Stromal cell of bone marrow (primary cell): ENCODE measurements around the gene ENPP3.
"Not testable (repeated sequence)": the region's sequence is repeated elsewhere in the genome, so short reads cannot be mapped to it uniquely, and the experiment has no call there.

Source experiments
- DNase-seq: peaks from one replicate; pipeline ENCODE4 v3.0.0-alpha.2; 2012; ENCODE audit warnings: low read depth

The ENPP3 gene

GRCh38 chr6:131687022-131687421 is 49.9 kb downstream of the ENPP3 start:
- no peak for DNase-seq

DNA sequence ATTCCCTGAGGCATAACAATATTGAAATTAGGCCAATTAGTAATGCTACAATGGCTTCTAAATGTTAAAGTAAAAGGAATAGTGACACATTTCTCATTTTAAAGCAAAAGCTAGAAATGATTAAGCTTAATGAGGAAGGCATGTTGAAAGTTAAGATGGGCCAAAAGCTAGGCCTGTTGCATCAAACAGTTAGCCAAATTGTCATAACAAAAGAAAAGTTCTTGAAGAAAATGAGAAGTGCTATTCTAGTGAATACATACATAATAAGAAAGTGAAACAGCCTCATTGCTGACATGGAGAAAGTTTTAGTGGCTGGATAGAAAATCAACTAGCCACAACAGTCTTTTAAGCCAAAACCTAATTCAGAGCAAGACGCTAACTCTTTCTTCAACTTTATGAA is 51.2 kb downstream of the ENPP3 start:
- DNase-seq: no peak

DNA sequence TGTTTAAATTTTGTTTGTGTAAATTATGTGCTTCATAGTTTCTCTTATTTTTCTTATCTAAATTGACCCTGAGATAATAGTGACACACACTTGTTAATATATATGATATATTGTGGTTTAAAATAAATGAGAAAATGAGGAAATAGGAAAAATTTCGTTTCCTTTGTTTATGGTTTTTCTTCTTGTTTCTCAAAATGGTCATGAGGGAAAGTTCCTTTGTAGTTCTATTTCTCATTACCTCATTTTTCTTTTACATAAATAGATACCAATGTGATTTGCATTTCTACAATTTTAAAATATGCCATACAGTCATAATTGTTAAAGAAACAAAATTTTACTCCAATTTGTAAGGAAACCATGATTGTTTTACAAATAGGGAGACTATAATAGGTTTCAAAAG is 54.9 kb downstream of the ENPP3 start:
- DNase-seq: no peak

DNA sequence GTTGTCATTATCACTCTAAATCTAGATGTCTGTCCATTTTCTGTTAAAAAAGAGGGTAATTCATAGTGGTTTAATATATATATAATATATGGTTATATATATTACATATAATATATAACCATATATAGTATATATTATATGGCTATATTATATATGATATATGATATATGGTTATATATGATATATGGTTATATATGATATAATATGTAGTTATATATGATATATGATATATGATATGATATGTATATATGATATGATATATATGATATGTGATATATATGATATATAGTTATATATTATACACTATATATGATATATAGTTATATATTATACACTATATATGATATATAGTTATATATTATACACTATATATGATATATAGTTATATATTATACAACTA is 55.5 kb downstream of the ENPP3 start:
- DNase-seq: no peak

DNA sequence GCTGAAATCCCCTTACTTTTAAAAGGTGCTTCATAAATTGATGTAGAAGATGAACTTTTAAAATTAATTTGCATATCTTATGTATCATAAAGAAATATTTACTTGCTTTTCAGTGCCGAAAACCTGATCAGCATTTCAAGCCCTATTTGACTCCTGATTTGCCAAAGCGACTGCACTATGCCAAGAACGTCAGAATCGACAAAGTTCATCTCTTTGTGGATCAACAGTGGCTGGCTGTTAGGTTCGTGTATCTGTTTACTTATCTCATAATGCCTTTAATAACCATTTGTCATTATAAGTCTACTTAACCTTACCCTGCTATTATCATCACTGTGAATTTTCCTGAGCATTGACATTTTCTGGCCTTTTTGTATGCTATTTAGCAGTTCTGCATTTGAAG is 56.3 kb downstream of the ENPP3 start:
- no peak for DNase-seq

DNA sequence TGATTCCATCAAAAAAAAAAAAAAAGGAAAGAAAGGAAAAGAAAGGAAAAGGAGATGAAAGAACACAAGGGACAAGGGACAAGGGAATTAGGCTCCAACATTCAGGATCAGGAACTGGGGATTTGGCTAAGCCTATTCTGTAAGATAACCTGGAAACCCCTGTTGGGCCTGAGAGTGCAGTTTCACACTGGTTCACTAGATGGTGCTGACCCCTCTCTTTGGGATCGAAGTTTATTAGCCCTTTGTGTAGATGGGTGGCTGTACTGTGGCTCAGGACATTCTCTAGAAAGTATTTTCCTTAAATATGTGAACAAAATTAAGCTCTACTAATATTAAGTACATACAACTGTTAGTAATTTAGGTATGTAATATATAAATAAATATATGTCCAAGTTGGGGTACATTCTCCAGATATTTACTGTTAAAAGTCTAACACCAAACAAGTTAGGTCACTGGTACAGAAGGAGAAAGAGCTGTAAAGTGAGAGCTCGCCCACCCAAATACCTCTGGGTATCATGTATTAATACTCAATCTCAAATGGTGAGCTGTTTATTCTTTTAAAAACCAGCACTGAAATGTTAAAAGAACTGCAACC is 57.8 kb downstream of the ENPP3 start:
- DNase-seq: peak; percentile 58

DNA sequence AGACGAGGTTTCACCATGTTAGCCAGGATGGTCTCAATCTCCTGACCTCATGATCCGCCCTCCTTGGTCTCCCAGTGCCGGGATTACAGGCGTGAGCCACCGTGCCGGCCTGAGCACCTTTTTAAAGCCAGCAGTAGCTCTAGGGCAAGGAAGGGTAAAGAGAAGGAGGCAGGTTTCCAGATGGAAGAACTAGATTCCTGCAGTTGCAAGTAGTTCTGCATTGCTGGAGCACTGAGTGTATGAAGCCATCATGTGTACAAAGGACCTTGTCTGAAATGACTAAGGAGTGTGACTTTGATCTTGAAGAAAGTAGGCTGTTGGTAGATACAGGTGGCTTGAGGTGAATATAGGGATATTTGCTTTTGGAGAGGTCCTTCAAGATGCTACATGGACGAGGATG is 59.9 kb downstream of the ENPP3 start:
- no peak for DNase-seq

GRCh38 chr6:131700851-131701250 is 63.7 kb downstream of the ENPP3 start:
- DNase-seq: not testable (repeated sequence)

- DNase-seq: not testable (repeated sequence)
Observed at GRCh38 chr6:131703905-131704304, 66.8 kb downstream of the ENPP3 start.

DNA sequence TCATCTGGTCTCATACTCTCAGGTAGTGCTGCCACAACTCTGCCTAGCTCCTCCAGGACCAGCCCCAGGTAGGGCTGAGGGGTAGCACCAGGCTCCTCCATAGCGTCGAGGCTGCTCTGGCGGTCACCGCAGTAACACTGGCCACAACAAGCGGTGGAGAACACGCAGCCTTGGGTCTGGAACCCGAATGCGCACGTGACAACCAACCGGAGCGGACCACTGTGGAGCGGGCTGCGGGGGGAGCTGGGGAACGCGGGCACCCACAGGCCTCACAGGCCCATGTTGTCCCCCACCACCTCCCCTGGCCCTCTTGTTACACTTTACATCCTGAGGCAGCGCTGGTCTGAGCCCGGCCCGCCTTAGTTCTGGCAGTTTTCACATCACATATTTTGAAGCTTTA is 73.8 kb downstream of the ENPP3 start, which contains the start of gene CTAGE9:
TSS of gene CTAGE9 (minus strand) at position 101 of the 400 bp plus-strand sequence. CDS start at position 101, 0 bp downstream.
- not testable (repeated sequence) for DNase-seq

DNA sequence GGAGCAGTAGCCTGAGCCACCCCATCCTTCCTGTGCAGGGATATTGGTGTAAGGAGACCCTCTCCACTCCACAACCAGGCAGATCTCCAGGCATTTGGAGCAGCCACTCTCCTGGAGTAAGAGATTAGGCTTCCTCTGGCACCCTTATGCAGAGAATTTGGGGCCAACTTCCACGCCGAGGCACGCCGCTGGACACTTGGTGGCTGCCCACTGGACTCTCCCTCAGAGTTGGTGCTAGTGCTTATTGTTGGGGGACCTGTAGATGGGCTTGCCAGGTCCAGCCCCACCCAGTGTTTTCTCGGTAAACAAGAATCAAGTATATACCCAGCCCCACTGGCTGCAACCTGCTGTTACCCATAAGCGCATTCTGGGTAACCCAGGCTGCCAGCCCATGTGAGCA is 78.5 kb downstream of the ENPP3 start:
- DNase-seq: not testable (repeated sequence)

DNA sequence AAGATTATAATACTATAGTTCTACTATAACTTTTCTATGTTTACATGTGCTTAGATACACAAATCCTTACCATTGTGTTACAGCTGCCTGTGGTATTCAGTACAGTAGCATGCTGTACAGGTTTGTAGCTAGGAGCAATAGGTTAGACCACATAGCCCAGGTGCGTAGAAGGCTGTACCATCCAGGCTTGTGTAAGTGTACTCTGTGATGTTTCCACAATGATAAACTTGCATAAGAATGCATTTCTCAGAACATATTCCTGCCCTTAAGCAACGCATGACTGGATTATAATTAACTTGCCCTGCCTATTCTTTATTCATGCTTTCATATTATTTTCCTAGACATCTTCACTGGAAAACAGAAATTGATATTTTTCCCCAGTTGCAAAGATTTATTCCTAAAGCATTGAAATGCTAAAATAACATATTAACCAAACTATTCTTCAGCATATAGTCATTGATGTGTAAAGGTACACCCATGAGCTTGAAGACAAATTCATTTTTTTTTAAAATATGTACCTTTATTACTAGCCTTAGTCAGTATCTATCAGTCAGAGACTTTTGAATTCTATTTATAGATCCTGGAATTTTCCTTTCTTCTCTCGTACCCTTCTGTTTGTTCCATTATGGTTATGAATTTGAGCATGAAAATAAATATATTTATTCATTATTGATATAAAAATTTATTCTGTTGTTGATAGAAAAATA is 80.9 kb downstream of the ENPP3 start:
- DNase-seq: no peak

- no peak for DNase-seq
Observed at GRCh38 chr6:131721161-131721560, 84.1 kb downstream of the ENPP3 start.

- DNase-seq: no peak
Observed at GRCh38 chr6:131724114-131724513, 87.0 kb downstream of the ENPP3 start.

GRCh38 chr6:131727467-131727866 is 90.4 kb downstream of the ENPP3 start:
- DNase-seq: no peak

- DNase-seq: no peak
Observed at GRCh38 chr6:131727868-131728267, 90.8 kb downstream of the ENPP3 start.

GRCh38 chr6:131728296-131728939 is 91.3 kb downstream of the ENPP3 start:
- DNase-seq: peak; percentile 55

GRCh38 chr6:131729550-131729949 is 92.4 kb downstream of the ENPP3 start:
- DNase-seq: no peak

DNA sequence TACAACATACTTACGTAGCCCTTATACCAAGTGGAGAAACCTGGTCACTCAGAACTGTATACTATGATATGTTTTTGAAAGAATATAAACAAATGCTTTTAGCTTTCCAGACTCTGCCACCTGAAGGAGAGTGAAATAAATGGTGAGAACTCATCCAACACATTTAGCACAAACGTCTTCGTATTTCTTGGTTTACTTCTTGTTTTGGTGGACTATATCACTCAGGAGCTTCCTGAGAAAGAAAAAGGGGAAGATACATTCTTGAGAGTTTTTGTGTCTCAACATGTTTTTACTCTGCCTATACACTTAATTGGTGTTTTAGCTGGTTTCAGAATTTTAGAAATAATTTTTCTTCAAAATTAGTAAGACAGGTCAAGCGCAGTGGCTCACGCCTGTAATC is 93.2 kb downstream of the ENPP3 start:
- no peak for DNase-seq

- no peak for DNase-seq
Observed at GRCh38 chr6:131731224-131731623, 94.1 kb downstream of the ENPP3 start.

DNA sequence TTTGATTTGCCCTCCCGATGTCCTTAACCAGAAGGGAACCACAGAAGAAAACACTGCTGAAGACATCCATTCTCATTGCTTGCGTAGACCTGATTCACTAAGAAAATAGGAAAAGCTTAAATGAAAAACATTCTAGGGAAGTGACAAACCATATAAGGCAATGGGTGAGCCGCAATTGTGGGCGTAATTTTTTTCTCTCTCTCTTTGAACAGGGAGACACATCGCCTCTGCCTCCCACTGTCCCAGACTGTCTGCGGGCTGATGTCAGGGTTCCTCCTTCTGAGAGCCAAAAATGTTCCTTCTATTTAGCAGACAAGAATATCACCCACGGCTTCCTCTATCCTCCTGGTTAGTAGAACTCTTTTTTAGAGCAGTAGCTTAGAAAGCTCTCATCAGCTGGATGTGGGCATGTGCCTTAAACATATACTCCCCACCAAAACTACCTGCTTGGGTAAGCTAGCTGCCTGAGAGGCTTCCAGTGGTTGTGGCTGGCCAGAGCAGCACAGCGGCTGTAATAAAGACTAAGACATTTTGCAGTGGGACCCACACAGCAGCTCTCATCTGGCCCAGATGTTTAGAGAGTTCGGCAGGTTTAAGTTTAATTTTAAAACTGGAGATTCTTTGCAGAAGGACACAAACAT is 96.4 kb downstream of the ENPP3 start:
- peak; percentile 89 for DNase-seq

- DNase-seq: no peak
Observed at GRCh38 chr6:131736003-131736596, 99.0 kb downstream of the ENPP3 start.
